Neural cell (in vitro differentiated cells): ENCODE results near the gene ARL6IP5. TPM values are rescaled to one million over a fixed set of nuclear protein-coding genes. Genes with fewer than 3 reads are reported as not detected.

Source experiments
- H2AFZ ChIP-seq: fragments of 200-600, 300-800 bp; sonication (generic), shearing (Covaris generic); 2 replicates; pipeline ENCODE4 v1.6.0; 2014; ENCODE audit warnings: low read depth, mild to moderate bottlenecking, antibody characterized with exemption, low read length, moderate library complexity
- H3F3A ChIP-seq: fragments of 200-600 bp; shearing (Covaris generic); 2 replicates; pipeline ENCODE4 v1.6.1; 2016; ENCODE audit warnings: mild to moderate bottlenecking, moderate library complexity, mixed read lengths, antibody characterized with exemption, low read length; ENCODE audit not compliant: insufficient read depth, poor library complexity, severe bottlenecking
- H3K27ac ChIP-seq: fragments of 200-600, 300-800 bp; sonication (generic), shearing (Covaris generic); 2 replicates; pipeline ENCODE4 v1.5.1; 2014; ENCODE audit warnings: mild to moderate bottlenecking, low read length, moderate library complexity
- H3K27me3 ChIP-seq: fragments of 300-800, 200-600 bp; sonication (generic), shearing (Covaris generic); 2 replicates; pipeline ENCODE4 v1.6.0; 2014; ENCODE audit warnings: mild to moderate bottlenecking, low read depth, low read length, moderate library complexity; ENCODE audit not compliant: insufficient read depth
- H3K36me3 ChIP-seq: fragments of 300-800, 200-600 bp; sonication (generic), shearing (Covaris generic); 2 replicates; pipeline ENCODE4 v1.5.1; 2014; ENCODE audit warnings: mild to moderate bottlenecking, antibody characterized with exemption, low read length, moderate library complexity; ENCODE audit not compliant: insufficient read depth
- H3K4me2 ChIP-seq: fragments of 300-800, 200-600 bp; sonication (generic), shearing (Covaris generic); 2 replicates; pipeline ENCODE4 v1.6.0; 2014; ENCODE audit warnings: mild to moderate bottlenecking, low read length
- H3K4me3 ChIP-seq: fragments of 300-800, 200-600 bp; sonication (generic), shearing (Covaris generic); 2 replicates; pipeline ENCODE4 v1.5.1; 2014; ENCODE audit warnings: mild to moderate bottlenecking, low read length, moderate library complexity
- H3K79me2 ChIP-seq: fragments of 200-600 bp; shearing (Covaris generic); replicated peaks from 2 replicates; pipeline ENCODE4 v1.6.0; 2014; ENCODE audit warnings: mild to moderate bottlenecking, low read length, moderate library complexity; ENCODE audit not compliant: insufficient read depth
- H3K9ac ChIP-seq: fragments of 300-800, 200-600 bp; sonication (generic), shearing (Covaris generic); 2 replicates; pipeline ENCODE4 v1.6.1; 2016; ENCODE audit warnings: mild to moderate bottlenecking, low read length, mixed read lengths
- H3K9me2 ChIP-seq: fragments of 200-600 bp; shearing (Covaris generic); 2 replicates; pipeline ENCODE4 v1.6.1; 2016; ENCODE audit warnings: mild to moderate bottlenecking, low read length, mixed read lengths; ENCODE audit not compliant: insufficient read depth
- H3K9me3 ChIP-seq: fragments of 200-600, 300-800 bp; sonication (generic), shearing (Covaris generic); 2 replicates; pipeline ENCODE4 v1.6.1; 2016; ENCODE audit warnings: mild to moderate bottlenecking, mixed run types, low read length, moderate library complexity, mixed read lengths
- H4K20me1 ChIP-seq: fragments of 200-600 bp; shearing (Covaris generic); 2 replicates; pipeline ENCODE4 v1.6.1; 2016; ENCODE audit warnings: mild to moderate bottlenecking, mixed run types; ENCODE audit not compliant: insufficient read depth
- CTCF ChIP-seq: fragments of 450-650 bp; IDR thresholded peaks from 2 replicates; pipeline ENCODE4 v1.5.1; 2014; ENCODE audit warnings: antibody characterized with exemption, mild to moderate bottlenecking, moderate library complexity; ENCODE audit not compliant: poor library complexity, severe bottlenecking
- EP300 ChIP-seq: fragments of 450-650 bp; conservative IDR thresholded peaks from 2 replicates; pipeline ENCODE4 v1.6.1; 2014; ENCODE audit warnings: antibody characterized with exemption, mild to moderate bottlenecking, moderate library complexity; ENCODE audit not compliant: poor library complexity, severe bottlenecking
- EZH2 ChIP-seq: fragments of 200-600, 300-800 bp; shearing (Covaris generic), sonication (generic); IDR thresholded peaks from 2 replicates; pipeline ENCODE4 v1.6.1; 2014; ENCODE audit warnings: antibody characterized with exemption, low read length, borderline replicate concordance, mild to moderate bottlenecking; ENCODE audit not compliant: insufficient read depth, poor library complexity, severe bottlenecking
- MXI1 ChIP-seq: fragments of 450-650 bp; conservative IDR thresholded peaks from 2 replicates; pipeline ENCODE4 v1.6.1; 2014; ENCODE audit warnings: antibody characterized with exemption, mild to moderate bottlenecking; ENCODE audit not compliant: poor library complexity, severe bottlenecking
- POLR2AphosphoS5 ChIP-seq: IDR thresholded peaks from 2 replicates; pipeline ENCODE4 v1.6.1; 2012
- RAD21 ChIP-seq: fragments of 450-650 bp; conservative IDR thresholded peaks from 2 replicates; pipeline ENCODE4 v1.6.1; 2014; ENCODE audit warnings: antibody characterized with exemption, mild to moderate bottlenecking, moderate library complexity
- REST ChIP-seq: IDR thresholded peaks from 2 replicates; pipeline ENCODE4 v1.6.1; 2012; ENCODE audit warnings: borderline replicate concordance
- SMC3 ChIP-seq: fragments of 450-650 bp; conservative IDR thresholded peaks from 2 replicates; pipeline ENCODE4 v1.6.1; 2014; ENCODE audit warnings: antibody characterized with exemption, mild to moderate bottlenecking, moderate library complexity; ENCODE audit not compliant: poor library complexity
- TAF1 ChIP-seq: IDR thresholded peaks from 2 replicates; pipeline ENCODE4 v1.6.1; 2012; ENCODE audit warnings: low read depth
- polyA plus RNA-seq: library from polyadenylated mRNA; depleted of rRNA; stranded (reverse); fragments of >200 nt; gene quantifications from 2 replicates; pipeline ENCODE4 v1.2.3, GENCODE V29; 2014

Gene ARL6IP5
- polyA plus RNA-seq, 1 donor from 2014 or later: 108 TPM

- no peak overlapping the region for H3K27ac ChIP-seq
- no peak overlapping the region for H3K9ac ChIP-seq
- H3K27me3 ChIP-seq: no peaks in the 10 kb centered on the region
- no peaks in the 10 kb centered on the region for H3F3A ChIP-seq
- H3K9me2 ChIP-seq: no peaks in the 10 kb centered on the region
- H4K20me1 ChIP-seq: no peaks in the 10 kb centered on the region
- H3K36me3 ChIP-seq: no peaks in the 10 kb centered on the region
- TF ChIP-seq EZH2 (no peak), RAD21 (no peak), MXI1 (no peak), EP300 (no peak), POLR2AphosphoS5 (no peak), REST (no peak), SMC3 (no peak), CTCF (no peak), TAF1 (no peak)
- no peaks in the 10 kb centered on the region for H3K9me3 ChIP-seq
- no peak overlapping the region for H3K4me2 ChIP-seq
- no peaks in the 10 kb centered on the region for H3K79me2 ChIP-seq
- H2AFZ ChIP-seq: no peak overlapping the region
- no peak overlapping the region for H3K4me3 ChIP-seq
Observed at GRCh38 chr3:69137412-69137811, 52.7 kb downstream of the ARL6IP5 start.

- no peak for TF ChIP-seq EZH2
- no peak for TF ChIP-seq MXI1
- no peak for TF ChIP-seq CTCF
- TF ChIP-seq POLR2AphosphoS5: no peak
- TF ChIP-seq RAD21: no peak
- no peak for TF ChIP-seq REST
- no peak for TF ChIP-seq SMC3
- no peak for TF ChIP-seq EP300
- no peak for TF ChIP-seq TAF1
- Histone ChIP-seq H3K9me3 (no peaks in the 10 kb centered on the region), H2AFZ (no peak overlapping the region), H3F3A (no peaks in the 10 kb centered on the region), H3K4me2 (no peak overlapping the region), H3K27me3 (no peaks in the 10 kb centered on the region), H3K9ac (no peak overlapping the region), H3K79me2 (no peaks in the 10 kb centered on the region), H3K4me3 (no peak overlapping the region), H3K27ac (no peak overlapping the region), H4K20me1 (no peaks in the 10 kb centered on the region), H3K9me2 (no peaks in the 10 kb centered on the region), H3K36me3 (no peaks in the 10 kb centered on the region)
Observed at GRCh38 chr3:69141313-69141712, 56.6 kb downstream of the ARL6IP5 start.
